D721Med (cell line): Measurements from ENCODE around the gene HDAC1.

Experiments used
- DNase-seq: peaks from one replicate; pipeline ENCODE4 v3.0.0; 2011; ENCODE audit warnings: low spot score; ENCODE audit not compliant: insufficient read length
- FAIRE-seq: peaks from 2 replicates; lab custom pipeline; 2011; peaks lifted over from hg19 to GRCh38; lab: Jason Lieb, UNC
- CTCF ChIP-seq: IDR thresholded peaks from 2 replicates; pipeline ENCODE4 v1.5.1; 2012; ENCODE audit warnings: mild to moderate bottlenecking, control low read depth; ENCODE audit not compliant: insufficient read depth; ENCODE audit errors: missing control alignments

Gene HDAC1

GRCh38 chr1:32266921-32267591 lies 24.8 kb upstream of the HDAC1 start:
- no peak for TF ChIP-seq CTCF
- DNase-seq (no peak), FAIRE-seq (no peak)

- DNase-seq: no peak
- FAIRE-seq: no peak
- TF ChIP-seq CTCF: no peak
These were observed 22.1 kb upstream of the HDAC1 start for GRCh38 chr1:32269744-32270143.

GRCh38 chr1:32272557-32273390 lies 19.1 kb upstream of the HDAC1 start:
- no peak for FAIRE-seq
- no peak for TF ChIP-seq CTCF

GRCh38 chr1:32273391-32274208 lies 18.3 kb upstream of the HDAC1 start:
- FAIRE-seq: no peak
- no peak for TF ChIP-seq CTCF
- no peak for DNase-seq

More at GRCh38 chr1:32272557-32273390, 19.1 kb upstream of the HDAC1 start:
- DNase-seq: no peak

- FAIRE-seq: no peak
- no peak for DNase-seq
These were observed 17.1 kb upstream of the HDAC1 start for GRCh38 chr1:32274646-32275340.

GRCh38 chr1:32275424-32275823 lies 16.5 kb upstream of the HDAC1 start:
- DNase-seq: no peak
- FAIRE-seq: no peak
- no peak for TF ChIP-seq CTCF

More at GRCh38 chr1:32274646-32275340, 17.1 kb upstream of the HDAC1 start:
- no peak for TF ChIP-seq CTCF
